C4-2B (cell line): ENCODE data around the gene CPN2.

Source experiments
- CTCF ChIP-seq: fragments of 450-650 bp; conservative IDR thresholded peaks from 2 replicates; pipeline ENCODE4 v1.5.1; 2017; ENCODE audit warnings: mild to moderate bottlenecking
- ZFX ChIP-seq: fragments of 450-650 bp; IDR thresholded peaks from 2 replicates; pipeline ENCODE4 v1.6.1; 2017

- TF ChIP-seq CTCF (peak; percentile 16), ZFX (no peak)
These were observed 35.2 kb downstream of the CPN2 start for GRCh38 chr3:194315965-194316361.
